ENCODE measurements around the gene CAMK2G. TPM values are rescaled to one million over a fixed set of nuclear protein-coding genes. Genes with fewer than 3 reads are reported as not detected.
A peak's percentile ranks its signal among the peaks of the same experiment; 100 is the strongest.

CAMK2G gene
- total RNA-seq, 2 experiments from 2014 or later: 29.1 to 34.8 TPM

DNA sequence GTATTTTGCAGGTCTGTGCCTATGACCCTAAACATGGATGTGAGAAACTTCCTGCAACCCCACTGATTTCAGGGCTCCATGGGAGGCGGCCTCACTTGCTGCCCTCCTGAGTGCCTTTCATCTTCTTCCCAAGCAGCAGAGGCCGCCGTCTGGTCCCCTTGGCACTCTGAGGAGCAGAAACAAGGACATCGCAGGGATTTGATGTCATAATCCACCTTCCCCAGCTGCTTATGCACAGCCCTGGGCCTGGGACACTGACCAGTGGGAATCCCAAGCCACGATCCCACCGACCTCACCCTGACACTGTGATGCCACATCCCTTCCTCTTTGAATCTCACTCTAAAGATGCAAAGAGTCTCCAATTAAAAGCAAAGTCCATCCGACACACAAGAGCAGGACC, 7.7 kb downstream of the CAMK2G start:
- H4K20me1 ChIP-seq (ENCODE audit: insufficient read depth, low read length): no peaks in the 10 kb centered on the region
- no peak for DNase-seq (ENCODE audit: low spot score)
- H3K4me2 ChIP-seq (ENCODE audit: low read length): peak overlapping the region; percentile 92
- ChIA-PET CTCF (ENCODE audit: unreplicated experiment) (interaction anchor here (2.5 kb wide), 1 partner anchor 13 kb away, joined by 16 read pairs; no protein-coding TSS in a partner anchor), POLR2A (interaction anchor here (0.6 to 1.2 kb wide), 4 partner anchors 57 to 819 kb away, joined by 3 read pairs; no protein-coding TSS in a partner anchor)
- no peaks in the 10 kb centered on the region for H3K9me3 ChIP-seq (ENCODE audit: low read length)
- H3K36me3 ChIP-seq (ENCODE audit: insufficient read depth, low read length): peaks cover 46% of the 10 kb centered on the region
- peak overlapping the region; percentile 63 for H3K4me3 ChIP-seq (ENCODE audit: low read depth, low read length, poor library complexity, severe bottlenecking)
- no peak for TF ChIP-seq EZH2phosphoT487 (IDR thresholded peaks at IDR 0.05; ENCODE audit: borderline replicate concordance, low read depth, low read length)
- TF ChIP-seq CTCF (conservative IDR thresholded peaks at IDR 0.05; ENCODE audit: low read length): no peak
- BruUV-seq (replicated peaks): no TSS peak
- intact Hi-C loops (cut with micrococcal nuclease; ENCODE audit: unreplicated experiment): no loop called here
- H3K27ac ChIP-seq (ENCODE audit: low read depth, low read length, poor library complexity, severe bottlenecking): peak overlapping the region; percentile 89
- no peaks in the 10 kb centered on the region for H3K9me2 ChIP-seq (ENCODE audit: insufficient read depth, low read length)
- H3K4me1 ChIP-seq (ENCODE audit: insufficient read depth, low read length, poor library complexity, severe bottlenecking): peaks cover 36% of the 10 kb centered on the region
- no peaks in the 10 kb centered on the region; the same call in 1 of the 2 replicates for H3K79me2 ChIP-seq (ENCODE audit: insufficient read depth, low read depth, low read length)
- H2AFZ ChIP-seq (ENCODE audit: low read length): no peak overlapping the region

DNA sequence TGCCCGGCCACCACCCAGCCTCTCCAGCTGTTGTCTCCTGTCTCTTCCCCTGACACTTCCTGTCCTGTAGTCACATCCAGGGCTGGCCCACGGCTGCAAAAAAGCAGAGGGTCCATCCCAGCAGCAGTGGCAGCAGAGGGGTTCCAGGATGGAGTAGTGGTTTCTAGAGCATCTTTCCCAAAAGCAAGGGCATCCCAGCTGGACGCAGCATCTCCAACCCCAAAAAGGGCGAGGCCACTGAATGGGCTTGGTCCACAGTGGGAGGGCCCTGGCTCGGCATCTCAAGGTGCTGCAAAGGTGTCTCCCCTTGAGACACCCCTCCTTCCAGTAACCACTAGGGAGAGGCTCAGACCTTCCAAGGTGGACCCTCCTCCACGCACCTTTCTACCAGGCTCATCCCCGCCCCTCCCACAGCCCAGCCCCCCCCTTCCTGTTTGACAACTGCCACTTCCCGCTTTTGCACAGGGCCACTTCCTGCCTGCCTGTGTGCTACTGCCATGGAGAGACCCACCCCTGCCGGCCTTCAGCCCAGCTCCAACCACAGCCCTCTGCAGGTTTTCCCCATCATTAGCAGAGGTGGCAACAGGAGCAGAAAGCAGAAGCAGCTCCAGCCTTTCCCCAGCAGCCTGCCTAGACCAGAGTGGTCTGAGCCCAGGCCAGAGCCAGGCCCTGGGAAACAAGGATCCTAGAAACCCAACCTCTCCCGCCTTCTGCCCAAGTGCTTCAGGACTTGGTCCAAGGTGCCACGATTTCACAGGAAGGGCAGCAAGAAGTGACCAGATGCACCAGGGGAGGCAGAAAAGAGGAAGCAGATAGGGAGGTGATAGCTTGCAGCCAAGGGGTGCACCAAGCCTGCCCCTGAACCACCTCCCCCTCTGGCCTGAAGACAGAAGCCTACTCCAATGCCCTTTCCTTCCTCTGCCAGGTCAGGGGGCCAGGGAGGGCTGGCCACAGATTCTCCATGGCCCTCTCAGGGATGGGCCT, 8.6 kb downstream of the CAMK2G start:
- no peaks in the 10 kb centered on the region for H3K9me3 ChIP-seq (ENCODE audit: low read length)
- BruUV-seq (replicated peaks): no TSS peak
- TF ChIP-seq EZH2phosphoT487 (IDR thresholded peaks at IDR 0.05; ENCODE audit: borderline replicate concordance, low read depth, low read length): no peak
- H3K9me2 ChIP-seq (ENCODE audit: insufficient read depth, low read length): no peaks in the 10 kb centered on the region
- H3K27ac ChIP-seq (ENCODE audit: low read depth, low read length, poor library complexity, severe bottlenecking): peak overlapping the region; percentile 89
- H4K20me1 ChIP-seq (ENCODE audit: insufficient read depth, low read length): no peaks in the 10 kb centered on the region
- H3K4me2 ChIP-seq (ENCODE audit: low read length): peak overlapping the region; percentile 92
- ChIA-PET CTCF (ENCODE audit: unreplicated experiment) (interaction anchor here (0.5 to 2.5 kb wide), 4 partner anchors 8 to 16 kb away, joined by 3 to 16 read pairs (median 3); partner anchors contain the start of gene CAMK2G), POLR2A (interaction anchor here (0.6 to 3.8 kb wide), 6 partner anchors 8 to 818 kb away, joined by 3 to 22 read pairs (median 3); partner anchors contain the start of gene CAMK2G)
- H3K4me1 ChIP-seq (ENCODE audit: insufficient read depth, low read length, poor library complexity, severe bottlenecking): peaks cover 36% of the 10 kb centered on the region
- intact Hi-C loops (cut with micrococcal nuclease; ENCODE audit: unreplicated experiment): no loop called here
- peak overlapping the region; percentile 63 for H3K4me3 ChIP-seq (ENCODE audit: low read depth, low read length, poor library complexity, severe bottlenecking)
- peak; percentile 85 for DNase-seq (ENCODE audit: low spot score)
- no peaks in the 10 kb centered on the region; the same call in 1 of the 2 replicates for H3K79me2 ChIP-seq (ENCODE audit: insufficient read depth, low read depth, low read length)
- peak overlapping the region; percentile 46; the same call in 1 of the 2 replicates for H2AFZ ChIP-seq (ENCODE audit: low read length)
- peaks cover 39% of the 10 kb centered on the region for H3K36me3 ChIP-seq (ENCODE audit: insufficient read depth, low read length)

DNA sequence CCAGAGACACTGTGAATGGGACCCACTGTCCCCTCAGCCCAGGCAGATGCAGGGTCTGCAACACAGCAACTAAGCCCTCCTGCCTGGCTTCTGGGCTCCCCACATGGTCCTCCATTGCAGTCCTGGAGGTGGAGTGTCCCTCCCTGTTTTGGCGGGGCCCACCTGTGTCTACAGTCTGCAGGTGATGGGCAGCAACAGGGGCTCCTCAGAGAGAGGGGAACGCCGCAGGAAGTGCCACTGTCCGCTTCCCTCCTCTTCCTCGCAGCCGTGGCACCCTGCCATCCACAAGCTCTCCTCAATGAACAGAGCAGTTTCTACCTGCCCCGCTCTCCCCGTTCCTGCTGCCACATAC, 9.3 kb downstream of the CAMK2G start:
- H4K20me1 ChIP-seq (ENCODE audit: insufficient read depth, low read length): no peaks in the 10 kb centered on the region
- H2AFZ ChIP-seq (ENCODE audit: low read length): peak overlapping the region; percentile 46; the same call in 1 of the 2 replicates
- no peaks in the 10 kb centered on the region; the same call in 1 of the 2 replicates for H3K79me2 ChIP-seq (ENCODE audit: insufficient read depth, low read depth, low read length)
- H3K4me1 ChIP-seq (ENCODE audit: insufficient read depth, low read length, poor library complexity, severe bottlenecking): peaks cover 37% of the 10 kb centered on the region
- no peaks in the 10 kb centered on the region for H3K9me3 ChIP-seq (ENCODE audit: low read length)
- H3K27ac ChIP-seq (ENCODE audit: low read depth, low read length, poor library complexity, severe bottlenecking): peak overlapping the region; percentile 89
- TF ChIP-seq CTCF (conservative IDR thresholded peaks at IDR 0.05; ENCODE audit: low read length) (no peak), EZH2phosphoT487 (IDR thresholded peaks at IDR 0.05; ENCODE audit: borderline replicate concordance, low read depth, low read length) (no peak)
- intact Hi-C loops (cut with micrococcal nuclease; ENCODE audit: unreplicated experiment): no loop called here
- peak overlapping the region; percentile 92 for H3K4me2 ChIP-seq (ENCODE audit: low read length)
- BruUV-seq (replicated peaks): no TSS peak
- DNase-seq (ENCODE audit: low spot score): no peak
- H3K9me2 ChIP-seq (ENCODE audit: insufficient read depth, low read length): no peaks in the 10 kb centered on the region
- ChIA-PET POLR2A (interaction anchor here (1.9 to 3.8 kb wide), 2 partner anchors 9 to 15 kb away, joined by 7 to 22 read pairs; partner anchors contain the start of gene CAMK2G), CTCF (ENCODE audit: unreplicated experiment) (interaction anchor here (1.6 to 2.5 kb wide), 3 partner anchors 11 to 15 kb away, joined by 3 to 16 read pairs (median 3); no protein-coding TSS in a partner anchor)
- peak overlapping the region; percentile 63 for H3K4me3 ChIP-seq (ENCODE audit: low read depth, low read length, poor library complexity, severe bottlenecking)
- peaks cover 41% of the 10 kb centered on the region; the same call in 1 of the 2 replicates for H3K36me3 ChIP-seq (ENCODE audit: insufficient read depth, low read length)
